ENCODE measurements around the gene ANO4.

Gene ANO4

GRCh38 chr12:100789975-100790374 lies 4.6 kb upstream of the ANO4 start:
- H3K27me3 ChIP-seq (ENCODE audit: insufficient read depth, low read length, poor library complexity, severe bottlenecking): no peaks in the 10 kb centered on the region
- no peak overlapping the region for H3K4me3 ChIP-seq (ENCODE audit: low read length, poor library complexity, severe bottlenecking)
- no peaks in the 10 kb centered on the region for H3K9me2 ChIP-seq (replicated peaks; ENCODE audit: low read depth, low read length)
- no peak overlapping the region for H3K4me2 ChIP-seq (ENCODE audit: low read depth, low read length, poor library complexity, severe bottlenecking)
- no peak overlapping the region for H3K9ac ChIP-seq (ENCODE audit: low read depth, low read length, poor library complexity, severe bottlenecking)
- no peaks in the 10 kb centered on the region for H3F3A ChIP-seq (ENCODE audit: low read depth)
- no peaks in the 10 kb centered on the region for H4K20me1 ChIP-seq (ENCODE audit: insufficient read depth, low read length, poor library complexity, severe bottlenecking)
- no peaks in the 10 kb centered on the region for H3K4me1 ChIP-seq (ENCODE audit: insufficient read depth, low read length, poor library complexity, severe bottlenecking)
- H3K9me3 ChIP-seq (ENCODE audit: insufficient read depth, low read depth, low read length): 0 out of 2 replicates have a peak, but pooled peaks cover 4% of the 10 kb centered on the region
- no peaks in the 10 kb centered on the region for H3K36me3 ChIP-seq (ENCODE audit: insufficient read depth, low read length)
- no peak for TF ChIP-seq EZH2phosphoT487 (IDR thresholded peaks at IDR 0.05; ENCODE audit: borderline replicate concordance)
- TF ChIP-seq, protein P1, sequence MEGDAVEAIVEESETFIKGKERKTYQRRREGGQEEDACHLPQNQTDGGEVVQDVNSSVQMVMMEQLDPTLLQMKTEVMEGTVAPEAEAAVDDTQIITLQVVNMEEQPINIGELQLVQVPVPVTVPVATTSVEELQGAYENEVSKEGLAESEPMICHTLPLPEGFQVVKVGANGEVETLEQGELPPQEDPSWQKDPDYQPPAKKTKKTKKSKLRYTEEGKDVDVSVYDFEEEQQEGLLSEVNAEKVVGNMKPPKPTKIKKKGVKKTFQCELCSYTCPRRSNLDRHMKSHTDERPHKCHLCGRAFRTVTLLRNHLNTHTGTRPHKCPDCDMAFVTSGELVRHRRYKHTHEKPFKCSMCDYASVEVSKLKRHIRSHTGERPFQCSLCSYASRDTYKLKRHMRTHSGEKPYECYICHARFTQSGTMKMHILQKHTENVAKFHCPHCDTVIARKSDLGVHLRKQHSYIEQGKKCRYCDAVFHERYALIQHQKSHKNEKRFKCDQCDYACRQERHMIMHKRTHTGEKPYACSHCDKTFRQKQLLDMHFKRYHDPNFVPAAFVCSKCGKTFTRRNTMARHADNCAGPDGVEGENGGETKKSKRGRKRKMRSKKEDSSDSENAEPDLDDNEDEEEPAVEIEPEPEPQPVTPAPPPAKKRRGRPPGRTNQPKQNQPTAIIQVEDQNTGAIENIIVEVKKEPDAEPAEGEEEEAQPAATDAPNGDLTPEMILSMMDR (conservative IDR thresholded peaks at IDR 0.05; ENCODE audit: low read length): no peak
- no peak overlapping the region for H2AFZ ChIP-seq (ENCODE audit: low read length)
- no peaks in the 10 kb centered on the region for H3K79me2 ChIP-seq (ENCODE audit: insufficient read depth, low read length)

- Histone ChIP-seq H3K36me3 (ENCODE audit: insufficient read depth, low read length) (no peaks in the 10 kb centered on the region), H3K79me2 (ENCODE audit: insufficient read depth, low read length) (no peaks in the 10 kb centered on the region), H4K20me1 (ENCODE audit: insufficient read depth, low read length, poor library complexity, severe bottlenecking) (no peaks in the 10 kb centered on the region), H3K4me1 (ENCODE audit: insufficient read depth, low read length, poor library complexity, severe bottlenecking) (no peaks in the 10 kb centered on the region), H3K27me3 (ENCODE audit: insufficient read depth, low read length, poor library complexity, severe bottlenecking) (no peaks in the 10 kb centered on the region), H3K9ac (ENCODE audit: low read depth, low read length, poor library complexity, severe bottlenecking) (no peak overlapping the region), H3K9me2 (replicated peaks; ENCODE audit: low read depth, low read length) (no peaks in the 10 kb centered on the region), H3K9me3 (ENCODE audit: insufficient read depth, low read depth, low read length) (0 out of 2 replicates have a peak, but pooled peaks cover 4% of the 10 kb centered on the region), H3K4me3 (ENCODE audit: low read length, poor library complexity, severe bottlenecking) (no peak overlapping the region), H3F3A (ENCODE audit: low read depth) (no peaks in the 10 kb centered on the region), H3K4me2 (ENCODE audit: low read depth, low read length, poor library complexity, severe bottlenecking) (no peak overlapping the region), H2AFZ (ENCODE audit: low read length) (no peak overlapping the region)
- no peak for TF ChIP-seq EZH2phosphoT487 (IDR thresholded peaks at IDR 0.05; ENCODE audit: borderline replicate concordance)
- TF ChIP-seq, protein P1 (conservative IDR thresholded peaks at IDR 0.05; ENCODE audit: low read length): no peak
Observed at GRCh38 chr12:100790552-100790951, 4.0 kb upstream of the ANO4 start.

DNA sequence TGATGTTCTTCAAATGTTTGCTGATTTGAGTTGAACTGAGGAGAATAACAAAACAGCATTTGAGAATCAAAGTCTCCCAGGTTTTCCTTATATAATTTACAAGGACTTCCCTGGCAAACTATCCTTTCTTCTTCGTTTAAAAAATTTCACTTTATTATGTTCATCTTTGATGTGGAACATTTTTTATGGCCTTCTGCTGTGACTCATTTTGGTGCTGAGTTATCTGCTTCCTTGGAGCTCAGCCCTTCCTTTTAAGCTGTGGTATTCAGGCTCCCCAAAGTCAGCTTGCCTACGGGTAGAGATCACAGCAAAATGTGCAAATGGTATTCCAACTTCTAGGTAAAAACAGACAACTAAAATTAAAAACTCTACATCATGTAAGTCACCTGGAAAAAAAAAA lies 1.4 kb upstream of the ANO4 start:
- Histone ChIP-seq H3K36me3 (ENCODE audit: insufficient read depth, low read length) (no peaks in the 10 kb centered on the region), H3K4me2 (ENCODE audit: low read depth, low read length, poor library complexity, severe bottlenecking) (no peak overlapping the region)

More for the DNA sequence above, 1.4 kb upstream of the ANO4 start:
- H3F3A ChIP-seq (ENCODE audit: low read depth): no peaks in the 10 kb centered on the region
- H3K27me3 ChIP-seq (ENCODE audit: insufficient read depth, low read length, poor library complexity, severe bottlenecking): no peaks in the 10 kb centered on the region
- no peaks in the 10 kb centered on the region for H3K9me2 ChIP-seq (replicated peaks; ENCODE audit: low read depth, low read length)
- TF ChIP-seq, protein P1 (conservative IDR thresholded peaks at IDR 0.05; ENCODE audit: low read length): no peak
- TF ChIP-seq EZH2phosphoT487 (IDR thresholded peaks at IDR 0.05; ENCODE audit: borderline replicate concordance): no peak
- H2AFZ ChIP-seq (ENCODE audit: low read length): no peak overlapping the region
- no peaks in the 10 kb centered on the region for H3K79me2 ChIP-seq (ENCODE audit: insufficient read depth, low read length)
- H3K4me3 ChIP-seq (ENCODE audit: low read length, poor library complexity, severe bottlenecking): no peak overlapping the region
- no peaks in the 10 kb centered on the region for H4K20me1 ChIP-seq (ENCODE audit: insufficient read depth, low read length, poor library complexity, severe bottlenecking)
- H3K9ac ChIP-seq (ENCODE audit: low read depth, low read length, poor library complexity, severe bottlenecking): no peak overlapping the region
- 0 out of 2 replicates have a peak, but pooled peaks cover 2% of the 10 kb centered on the region for H3K9me3 ChIP-seq (ENCODE audit: insufficient read depth, low read depth, low read length)
- H3K4me1 ChIP-seq (ENCODE audit: insufficient read depth, low read length, poor library complexity, severe bottlenecking): no peaks in the 10 kb centered on the region
